PC-3 (cell line): ENCODE data around the gene TMEM174. TPM values are rescaled to one million over a fixed set of nuclear protein-coding genes. Genes with fewer than 3 reads are reported as not detected.

Source experiments
- ATAC-seq: fragments of 200-7000 bp; cut with Tn5 transposase; 2 replicates; pipeline ENCODE4 v1.9.1; 2020; ENCODE audit warnings: mild to moderate bottlenecking, moderate library complexity
- BruUV-seq: library from RNA; stranded (reverse); fragments of 400-500 nt; replicated peaks from 2 replicates; lab custom pipeline; 2021; lab: Mats Ljungman, UMichigan
- CTCF ChIA-PET: fragments of 300-600 bp; sonication (Branson Sonifier 250); formaldehyde crosslinking; loops from one replicate; lab custom pipeline; 2022; ENCODE audit warnings: antibody characterized with exemption; lab: Charles Lee
- POLR2A ChIA-PET: fragments of 300-600 bp; sonication (Branson Sonifier 250); formaldehyde crosslinking; loops from one replicate; lab custom pipeline; 2022; ENCODE audit warnings: antibody characterized with exemption; ENCODE audit not compliant: unreplicated experiment; lab: Charles Lee
- DNase-seq: peaks from one replicate; pipeline ENCODE4 v3.0.0-alpha.2; 2015
- H2AFZ ChIP-seq: fragments of 300-600 bp; sonication (generic); 2 replicates; pipeline ENCODE4 v1.6.0; 2016; ENCODE audit warnings: antibody characterized with exemption, low read length
- H3F3A ChIP-seq: fragments of 300-600 bp; sonication (generic); one replicate; pipeline ENCODE4 v1.6.0; 2017; ENCODE audit warnings: antibody characterized with exemption, low read length, control low read depth, mild to moderate bottlenecking; ENCODE audit not compliant: unreplicated experiment
- H3K27ac ChIP-seq: fragments of 300-600 bp; sonication (generic); 2 replicates; pipeline ENCODE4 v1.5.1; 2016; ENCODE audit warnings: mild to moderate bottlenecking, low read length
- H3K27me3 ChIP-seq: fragments of 300-600 bp; sonication (generic); 2 replicates; pipeline ENCODE4 v1.6.1; 2016; ENCODE audit warnings: low read length, mixed read lengths
- H3K36me3 ChIP-seq: fragments of 300-600 bp; sonication (generic); 2 replicates; pipeline ENCODE4 v1.6.1; 2016; ENCODE audit warnings: low read depth, mixed run types, low read length, mixed read lengths
- H3K4me1 ChIP-seq: fragments of 300-600 bp; sonication (generic); 2 replicates; pipeline ENCODE4 v1.5.1; 2016; ENCODE audit warnings: low read length; ENCODE audit not compliant: insufficient read depth
- H3K4me2 ChIP-seq: fragments of 300-600 bp; sonication (generic); 2 replicates; pipeline ENCODE4 v1.6.0; 2016; ENCODE audit warnings: low read length
- H3K4me3 ChIP-seq: fragments of 300-600 bp; sonication (generic); 2 replicates; pipeline ENCODE4 v1.5.1; 2016; ENCODE audit warnings: mild to moderate bottlenecking, low read length, mixed read lengths
- H3K79me2 ChIP-seq: fragments of 300-600 bp; sonication (generic); 2 replicates; pipeline ENCODE4 v1.6.1; 2017; ENCODE audit warnings: low read length, mixed read lengths
- H3K9ac ChIP-seq: fragments of 300-600 bp; sonication (generic); 2 replicates; pipeline ENCODE4 v1.6.0; 2016; ENCODE audit warnings: mild to moderate bottlenecking, low read length
- H3K9me2 ChIP-seq: fragments of 300-600 bp; sonication (generic); replicated peaks from 2 replicates; pipeline ENCODE4 v1.6.1; 2016; ENCODE audit warnings: mixed run types, low read length, mixed read lengths
- H3K9me3 ChIP-seq: fragments of 300-600 bp; sonication (generic); 2 replicates; pipeline ENCODE4 v1.6.1; 2016; ENCODE audit warnings: low read length, mixed read lengths
- H4K20me1 ChIP-seq: fragments of 300-600 bp; sonication (generic); 2 replicates; pipeline ENCODE4 v1.6.1; 2016; ENCODE audit warnings: low read length, mixed read lengths
- EZH2 ChIP-seq: fragments of 300-600 bp; sonication (generic); IDR thresholded peaks from one replicate; pipeline ENCODE4 v1.6.1; 2017; ENCODE audit warnings: antibody characterized with exemption, mild to moderate bottlenecking, low read length; ENCODE audit not compliant: unreplicated experiment
- EZH2phosphoT487 ChIP-seq: fragments of 300-600 bp; sonication (generic); IDR thresholded peaks from 2 replicates; pipeline ENCODE4 v1.6.1; 2018; ENCODE audit warnings: mild to moderate bottlenecking, antibody characterized with exemption, low read length, borderline replicate concordance
- intact Hi-C: fragments of 100-400 bp; cut with micrococcal nuclease; formaldehyde crosslinking; loops from 2 replicates; pipeline ENCODE4 v1.9.0; 2023
- total RNA-seq: library from RNA; depleted of rRNA; stranded (reverse); fragments of >200 nt; gene quantifications from 2 replicates; pipeline ENCODE4 v1.2.3, GENCODE V29; 2014
- TF ChIP-seq, protein P1 (sequence below): fragments of 300-600 bp; sonication (generic); conservative IDR thresholded peaks from 2 replicates; pipeline ENCODE4 v1.5.1; 2017; ENCODE audit warnings: antibody characterized with exemption, low read depth, mild to moderate bottlenecking, low read length

The TMEM174 gene
- total RNA-seq, 1 experiment from 2014 or later = not detected

DNA sequence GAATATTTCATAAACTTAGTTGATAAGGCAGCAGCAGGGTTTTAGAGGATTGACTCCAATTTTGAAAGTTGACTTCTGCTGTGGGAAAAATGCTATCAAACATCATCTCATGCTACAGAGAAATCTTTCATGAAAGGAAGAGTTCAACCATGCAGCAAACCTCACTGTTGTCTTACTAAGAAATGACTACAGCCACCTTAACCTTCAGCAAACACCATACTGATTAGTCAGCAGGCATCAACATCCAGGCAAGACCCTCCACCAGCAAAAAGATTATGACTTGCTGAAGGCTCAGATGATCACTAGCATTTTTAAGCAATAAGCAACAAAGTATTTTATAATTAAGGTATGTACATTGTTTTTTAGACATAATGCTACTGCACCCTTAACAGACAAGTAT, 7.6 kb downstream of the TMEM174 start:
- POLR2A ChIA-PET = no interaction called here
- H3K27me3 ChIP-seq = no peaks in the 10 kb centered on the region
- no peaks in the 10 kb centered on the region for H3K79me2 ChIP-seq

DNA sequence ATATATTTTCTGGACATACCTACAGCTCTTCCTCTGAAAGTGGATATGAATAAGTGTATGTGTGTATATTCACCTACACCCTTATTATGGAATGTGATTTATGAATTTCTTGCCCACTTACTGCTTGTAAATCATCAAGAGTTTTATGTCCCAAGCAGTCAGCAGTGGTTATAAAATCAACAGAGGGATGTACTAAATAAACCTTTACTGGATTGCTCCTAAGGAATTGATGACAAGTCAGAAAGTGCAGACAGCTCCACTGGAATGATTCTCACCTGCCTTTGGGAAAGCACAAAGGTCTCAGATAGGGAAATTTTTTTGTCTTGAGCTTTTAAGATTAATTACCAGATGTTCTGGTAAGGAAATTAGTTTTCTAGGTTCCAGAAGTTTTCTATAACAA, 9.3 kb downstream of the TMEM174 start:
- Histone ChIP-seq H3K4me2 (no peak overlapping the region), H3K9me2 (no peaks in the 10 kb centered on the region), H2AFZ (no peak overlapping the region), H3K27ac (no peak overlapping the region), H3K4me1 (peaks cover 6% of the 10 kb centered on the region; the same call in 1 of the 2 replicates), H3K79me2 (no peaks in the 10 kb centered on the region), H4K20me1 (no peaks in the 10 kb centered on the region), H3K36me3 (no peaks in the 10 kb centered on the region), H3K9me3 (no peaks in the 10 kb centered on the region), H3K27me3 (no peaks in the 10 kb centered on the region), H3F3A (no peaks in the 10 kb centered on the region), H3K4me3 (no peak overlapping the region), H3K9ac (no peak overlapping the region)
- intact Hi-C loops = no loop called here
- TF ChIP-seq, protein P1, sequence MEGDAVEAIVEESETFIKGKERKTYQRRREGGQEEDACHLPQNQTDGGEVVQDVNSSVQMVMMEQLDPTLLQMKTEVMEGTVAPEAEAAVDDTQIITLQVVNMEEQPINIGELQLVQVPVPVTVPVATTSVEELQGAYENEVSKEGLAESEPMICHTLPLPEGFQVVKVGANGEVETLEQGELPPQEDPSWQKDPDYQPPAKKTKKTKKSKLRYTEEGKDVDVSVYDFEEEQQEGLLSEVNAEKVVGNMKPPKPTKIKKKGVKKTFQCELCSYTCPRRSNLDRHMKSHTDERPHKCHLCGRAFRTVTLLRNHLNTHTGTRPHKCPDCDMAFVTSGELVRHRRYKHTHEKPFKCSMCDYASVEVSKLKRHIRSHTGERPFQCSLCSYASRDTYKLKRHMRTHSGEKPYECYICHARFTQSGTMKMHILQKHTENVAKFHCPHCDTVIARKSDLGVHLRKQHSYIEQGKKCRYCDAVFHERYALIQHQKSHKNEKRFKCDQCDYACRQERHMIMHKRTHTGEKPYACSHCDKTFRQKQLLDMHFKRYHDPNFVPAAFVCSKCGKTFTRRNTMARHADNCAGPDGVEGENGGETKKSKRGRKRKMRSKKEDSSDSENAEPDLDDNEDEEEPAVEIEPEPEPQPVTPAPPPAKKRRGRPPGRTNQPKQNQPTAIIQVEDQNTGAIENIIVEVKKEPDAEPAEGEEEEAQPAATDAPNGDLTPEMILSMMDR = no peak
- TF ChIP-seq EZH2 (no peak), EZH2phosphoT487 (no peak)
- ATAC-seq = peak; percentile 61
- ChIA-PET POLR2A (interaction anchor here (0.6 to 0.7 kb wide), 2 partner anchors 113 to 349 kb away, joined by 4 to 5 read pairs; no protein-coding TSS in a partner anchor), CTCF (no interaction called here)
- DNase-seq = peak; percentile 22
- BruUV-seq = no TSS peak

More for the DNA sequence above, 7.6 kb downstream of the TMEM174 start:
- DNase-seq (peak; percentile 49), ATAC-seq (no peak)
- no peaks in the 10 kb centered on the region for H3K9me3 ChIP-seq
- 0 out of 2 replicates have a peak overlapping the region, but pooled peaks have one; percentile 11 for H3K27ac ChIP-seq
- H2AFZ ChIP-seq = no peak overlapping the region
- BruUV-seq = no TSS peak
- H3K4me2 ChIP-seq = no peak overlapping the region
- H3K4me3 ChIP-seq = no peak overlapping the region
- CTCF ChIA-PET = no interaction called here
- H3F3A ChIP-seq = no peaks in the 10 kb centered on the region
- H3K9ac ChIP-seq = no peak overlapping the region
- intact Hi-C loops = no loop called here
- no peaks in the 10 kb centered on the region for H3K9me2 ChIP-seq
- H3K4me1 ChIP-seq = peaks cover 6% of the 10 kb centered on the region; the same call in 1 of the 2 replicates
- H3K36me3 ChIP-seq = no peaks in the 10 kb centered on the region
- TF ChIP-seq EZH2 (no peak), EZH2phosphoT487 (no peak)
- TF ChIP-seq, protein P1 = no peak
- H4K20me1 ChIP-seq = no peaks in the 10 kb centered on the region

DNA sequence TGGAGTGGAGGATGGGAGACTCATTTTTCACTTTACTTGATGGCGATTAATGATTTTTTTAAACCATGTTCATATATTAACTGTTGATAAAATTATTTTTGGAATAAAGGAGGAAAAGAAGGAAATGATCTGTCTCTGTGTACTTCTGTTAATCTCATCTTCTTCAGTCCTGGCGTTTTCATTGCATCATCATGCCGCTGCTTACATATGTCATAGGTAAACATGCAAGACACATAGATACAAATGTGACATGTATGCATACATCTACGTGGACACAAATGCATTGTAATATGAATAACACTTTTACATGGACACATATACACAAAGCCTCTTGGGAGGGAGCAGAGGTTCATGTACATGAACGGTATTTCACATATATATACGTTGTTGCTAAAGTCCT, 10.0 kb downstream of the TMEM174 start:
- TF ChIP-seq EZH2phosphoT487 (no peak), EZH2 (no peak)
- TF ChIP-seq, protein P1 = no peak
- Histone ChIP-seq H3K27me3 (no peaks in the 10 kb centered on the region), H3K79me2 (no peaks in the 10 kb centered on the region), H3K4me1 (peaks cover 6% of the 10 kb centered on the region; the same call in 1 of the 2 replicates), H3K9me3 (no peaks in the 10 kb centered on the region), H3K36me3 (no peaks in the 10 kb centered on the region), H3K4me2 (no peak overlapping the region), H3K9me2 (no peaks in the 10 kb centered on the region), H3K27ac (no peak overlapping the region), H2AFZ (no peak overlapping the region), H4K20me1 (no peaks in the 10 kb centered on the region), H3F3A (no peaks in the 10 kb centered on the region), H3K4me3 (no peak overlapping the region), H3K9ac (no peak overlapping the region)
- intact Hi-C loops = no loop called here
- no TSS peak for BruUV-seq
- CTCF ChIA-PET = no interaction called here
- POLR2A ChIA-PET = no interaction called here
- no peak for DNase-seq
- ATAC-seq = no peak
